Astrocyte of the spinal cord (primary cell): ENCODE measurements around the gene MYO16.

ENCODE experiments used
- DNase-seq: peaks from one replicate; pipeline ENCODE4 v3.0.0; 2011; ENCODE audit warnings: low read depth, low spot score
- H3K4me3 ChIP-seq: 2 replicates; pipeline ENCODE4 v1.5.1; 2011; ENCODE audit warnings: low read depth, mild to moderate bottlenecking, low read length, moderate library complexity
- CTCF ChIP-seq: IDR thresholded peaks from 2 replicates; pipeline ENCODE4 v1.5.1; 2012; ENCODE audit warnings: low read depth, mild to moderate bottlenecking, low read length, inconsistent platforms
- in situ Hi-C: cut with HindIII; loops from 2 replicates; pipeline ENCODE4 v1.10.0; 2017; ENCODE audit warnings: low sequenced_read_pairs

MYO16 gene

GRCh38 chr13:108968566-108968965 lies 339.2 kb downstream of the MYO16 start:
- DNase-seq = no peak
- no peak for TF ChIP-seq CTCF
- H3K4me3 ChIP-seq = no peak overlapping the region
- in situ Hi-C loops = no loop called here

GRCh38 chr13:108974686-108975085 lies 345.3 kb downstream of the MYO16 start:
- no peak overlapping the region for H3K4me3 ChIP-seq
- no peak for DNase-seq
- TF ChIP-seq CTCF = no peak
- in situ Hi-C loops = no loop called here

DNA sequence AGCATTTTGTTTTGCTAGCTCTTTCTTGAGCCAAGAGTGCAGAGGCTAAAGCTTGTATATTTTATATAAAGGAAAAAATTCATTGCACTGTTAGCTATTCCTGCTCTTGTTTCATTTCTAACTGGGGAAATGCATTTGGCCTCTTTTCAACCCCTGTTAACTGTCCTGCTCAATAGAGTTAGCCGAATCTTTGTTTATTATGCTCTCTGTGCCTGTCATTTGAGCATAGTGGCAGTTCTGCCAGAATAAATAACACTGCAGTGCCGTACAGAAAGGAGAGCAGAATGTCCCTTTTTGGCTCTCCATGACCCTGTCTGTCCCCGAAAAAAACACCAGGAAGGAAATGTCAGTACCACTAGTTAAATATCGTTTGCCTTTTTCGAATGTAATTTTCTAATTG lies 350.8 kb downstream of the MYO16 start:
- no peak for TF ChIP-seq CTCF
- no peak for DNase-seq
- in situ Hi-C loops = no loop called here
- H3K4me3 ChIP-seq = no peak overlapping the region

GRCh38 chr13:108981407-108981806 lies 352.0 kb downstream of the MYO16 start:
- in situ Hi-C loops = no loop called here

DNA sequence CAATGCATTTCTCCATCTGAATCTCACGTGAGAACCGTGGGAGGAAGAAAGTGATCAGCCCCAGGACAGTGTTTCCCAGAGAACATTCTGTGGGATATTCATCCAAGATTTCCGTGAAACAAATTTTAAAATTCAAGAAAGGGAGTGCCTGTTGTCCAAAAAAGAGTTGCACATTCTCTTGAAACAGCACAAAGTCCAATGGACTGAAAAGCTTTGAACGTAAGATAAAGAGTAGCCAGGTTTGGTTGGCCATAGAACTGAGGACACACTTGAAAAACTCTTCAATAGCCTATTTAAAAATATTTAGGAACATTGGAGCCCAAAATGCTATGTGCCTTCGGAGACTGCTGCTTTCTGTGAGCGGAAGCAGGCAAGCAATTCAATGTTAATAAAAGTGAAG lies 353.9 kb downstream of the MYO16 start:
- TF ChIP-seq CTCF = no peak
- in situ Hi-C loops = no loop called here
- no peak overlapping the region for H3K4me3 ChIP-seq
- no peak for DNase-seq

More at GRCh38 chr13:108981407-108981806, 352.0 kb downstream of the MYO16 start:
- no peak for DNase-seq
- H3K4me3 ChIP-seq = no peak overlapping the region
- no peak for TF ChIP-seq CTCF

DNA sequence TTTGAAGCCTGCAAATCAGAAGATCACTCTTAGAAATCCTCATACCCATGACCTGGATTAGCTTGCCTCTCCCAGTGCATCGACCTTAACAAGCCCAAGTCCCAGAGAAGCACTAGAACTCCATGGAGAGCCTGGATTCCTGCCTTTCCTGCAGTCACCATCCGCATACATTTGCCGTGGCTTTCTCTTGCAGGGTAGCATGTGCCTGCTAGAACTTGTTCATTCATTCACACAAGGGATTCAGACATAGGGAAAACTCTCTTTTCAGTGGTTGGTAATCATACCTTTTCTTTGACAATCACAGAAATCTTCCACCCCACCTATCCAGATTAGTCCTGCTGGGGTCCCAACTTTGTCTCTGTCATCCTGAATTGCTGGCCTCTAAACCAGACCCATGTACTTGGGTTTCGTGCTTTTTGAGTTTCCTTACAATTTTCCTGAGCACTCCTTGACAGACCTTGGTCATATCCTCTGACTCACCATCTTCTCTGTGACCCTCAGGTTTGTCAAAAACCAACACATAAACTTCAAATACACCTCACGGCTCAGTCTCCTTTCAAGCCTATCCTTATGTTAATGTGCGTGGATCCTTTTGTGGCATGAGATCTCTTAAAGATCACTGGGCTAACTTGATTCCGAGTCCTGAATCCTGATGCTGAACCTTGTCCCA lies 355.0 kb downstream of the MYO16 start:
- no peak overlapping the region for H3K4me3 ChIP-seq
- no peak for TF ChIP-seq CTCF
- no peak for DNase-seq
- in situ Hi-C loops = no loop called here
